GM12878 (cell line): ENCODE data around the gene PARG. TPM values are rescaled to one million over a fixed set of nuclear protein-coding genes. Genes with fewer than 3 reads are reported as not detected.
"Not testable (repeated sequence)": the region's sequence is repeated elsewhere in the genome, so short reads cannot be mapped to it uniquely, and the experiment has no call there.

Experiments
- ATAC-seq: fragments of 200-7000 bp; cut with Tn5 transposase; 3 replicates; pipeline ENCODE4 v1.9.1; 2020; ENCODE audit warnings: mild to moderate bottlenecking, moderate library complexity
- BruUV-seq: library from RNA; stranded (reverse); fragments of 400-500 nt; replicated peaks from 2 replicates; lab custom pipeline; 2021; lab: Mats Ljungman, UMichigan
- CTCF ChIA-PET: fragments of 300-600 bp; sonication (Branson Sonifier 250); formaldehyde crosslinking; extraction: SDS; loops from one replicate; lab custom pipeline; 2021; ENCODE audit warnings: inconsistent platforms; lab: Yijun Ruan, JAX
- POLR2A ChIA-PET: fragments of 350-600 bp; formaldehyde crosslinking; extraction: SDS; loops from one replicate; lab custom pipeline; 2021; ENCODE audit warnings: inconsistent platforms; lab: Charles Lee
- RAD21 ChIA-PET: fragments of 300-600 bp; sonication (Branson Sonifier 250); formaldehyde crosslinking; loops from one replicate; lab custom pipeline; 2023; ENCODE audit warnings: antibody characterized with exemption; ENCODE audit not compliant: unreplicated experiment; lab: Charles Lee
- SMC1A ChIA-PET: fragments of 300-600 bp; sonication (Branson Sonifier 250); formaldehyde crosslinking; loops from one replicate; lab custom pipeline; 2023; ENCODE audit not compliant: unreplicated experiment, uncharacterized antibody; lab: Charles Lee
- DNase-seq: peaks from one replicate; pipeline ENCODE4 v3.0.0-alpha.2; 2011; ENCODE audit warnings: low read depth, low spot score
- FAIRE-seq: peaks from 3 replicates; lab custom pipeline; 2011; peaks lifted over from hg19 to GRCh38; lab: Jason Lieb, UNC
- H2AFZ ChIP-seq: 2 replicates; pipeline ENCODE4 v1.6.0; 2011; ENCODE audit warnings: low read depth, low read length, control low read depth; ENCODE audit not compliant: control insufficient read depth
- H3K27ac ChIP-seq: 2 replicates; pipeline ENCODE4 v1.5.1; 2011; ENCODE audit warnings: control low read depth; ENCODE audit not compliant: control insufficient read depth, insufficient read depth
- H3K27me3 ChIP-seq, 2 experiments: replicated peaks in 1 of 2; 2 replicates each; pipeline versions ENCODE4 v1.6.0 to v1.6.1; 2011; ENCODE audit warnings: low read length in 1 of 2; ENCODE audit not compliant: control insufficient read depth in 2 of 2, insufficient read depth in 2 of 2
- H3K36me3 ChIP-seq, 2 experiments: 2 replicates each; pipeline ENCODE4 v1.5.1; 2011; ENCODE audit warnings: low read length in 1 of 2; ENCODE audit not compliant: control insufficient read depth in 2 of 2, insufficient read depth in 2 of 2
- H3K4me1 ChIP-seq: 2 replicates; pipeline ENCODE4 v1.6.1; 2011; ENCODE audit warnings: mild to moderate bottlenecking, low read length, moderate library complexity, mixed read lengths; ENCODE audit not compliant: control insufficient read depth, insufficient read depth
- H3K4me2 ChIP-seq: 2 replicates; pipeline ENCODE4 v1.6.0; 2011; ENCODE audit warnings: control low read depth; ENCODE audit not compliant: control insufficient read depth, insufficient read depth
- H3K4me3 ChIP-seq: fragments of 200-600 bp; sonication (generic); 2 replicates; pipeline ENCODE4 v1.5.1; 2016
- H3K79me2 ChIP-seq: 2 replicates; pipeline ENCODE4 v1.6.0; 2011; ENCODE audit warnings: low read length; ENCODE audit not compliant: control insufficient read depth, insufficient read depth
- H3K9ac ChIP-seq: 2 replicates; pipeline ENCODE4 v1.8.0; 2011; ENCODE audit warnings: low read length, control low read depth, mixed read lengths; ENCODE audit not compliant: control insufficient read depth, insufficient read depth
- H3K9me3 ChIP-seq: replicated peaks from 3 replicates; pipeline ENCODE4 v1.5.1; 2011; ENCODE audit warnings: mild to moderate bottlenecking, low read length; ENCODE audit not compliant: control insufficient read depth, insufficient read depth
- H4K20me1 ChIP-seq: 2 replicates; pipeline ENCODE4 v1.6.0; 2011; ENCODE audit not compliant: control insufficient read depth, insufficient read depth
- WGBS: methylation state at CpG from one replicate; pipeline ENCODE4 v1.1.6; 2016; ENCODE audit warnings: low lambda C conversion rate; ENCODE audit not compliant: insufficient replicate concordance, insufficient coverage; ENCODE audit errors: missing lambda C conversion rate; 5-methylcytosine and 5-hydroxymethylcytosine counted together
- in situ Hi-C: fragments of 300-500 bp; cut with MboI; formaldehyde crosslinking; loops from 9 replicates; pipeline ENCODE4 v1.14.3; 2018; ENCODE audit warnings: mixed read lengths
- intact Hi-C: fragments of 100-400 bp; cut with micrococcal nuclease; formaldehyde crosslinking; loops from one replicate; pipeline ENCODE4 v1.14.2; 2022; ENCODE audit not compliant: unreplicated experiment
- polyA plus RNA-seq, 11 experiments: library from polyadenylated mRNA; depleted of rRNA in 4 of 11; unstranded in 6 of 11; stranded (reverse) in 5 of 11; fragments of >200 nt; fragmentation: Nextera tagmentation in 4 of 11; fragmentation: Illumina TruSeq in 1 of 11; extraction: Ambion mirVana in 4 of 11; extraction: Trizol in 1 of 11; gene quantifications; 1 replicate in 1 of 11; 2 replicates in 10 of 11; pipeline versions ENCODE4 v1.2.1 to v1.2.3, GENCODE V29; 2011 to 2016; ENCODE audit warnings: inconsistent platforms in 2 of 11, missing spikeins in 2 of 11, low read depth in 1 of 11
- total RNA-seq, 4 experiments: library from RNA; depleted of rRNA in 3 of 4; stranded (reverse); fragments of >200 nt in 3 of 4; fragmentation: Illumina TruSeq in 1 of 4; extraction: Trizol in 1 of 4; gene quantifications; 2 replicates each; pipeline versions ENCODE4 v1.2.1 to v1.2.3, GENCODE V29; 2013 to 2021

PARG gene
- total and polyA plus RNA-seq, 10 of the 15 experiments (the other 5 are each of a cell fraction or from before 2014, with no cell fraction given): 4.8 to 35.4 (median 21.9) TPM

- BruUV-seq, SMC1A ChIA-PET, H3K27me3 ChIP-seq, H3K4me1 ChIP-seq, H3K36me3 ChIP-seq, RAD21 ChIA-PET, H3K9ac ChIP-seq, ATAC-seq, H3K27ac ChIP-seq, H3K9me3 ChIP-seq, CTCF ChIA-PET, DNase-seq, H3K4me3 ChIP-seq, POLR2A ChIA-PET, H3K4me2 ChIP-seq, H3K79me2 ChIP-seq, FAIRE-seq, H2AFZ ChIP-seq, H4K20me1 ChIP-seq, intact Hi-C loops: not testable (repeated sequence)
- in situ Hi-C loops: loop anchor here (10.0 kb wide), 1 partner anchor 327 kb away; no protein-coding TSS in a partner anchor
- WGBS: 88% methylated on average over 4 of the region's 4 CpGs
Measured at GRCh38 chr10:49922041-49922440, 19.8 kb downstream of the PARG start.

GRCh38 chr10:49917927-49918326, 23.9 kb downstream of the PARG start:
- ATAC-seq, BruUV-seq, H3K9me3 ChIP-seq, H3K27me3 ChIP-seq, H3K9ac ChIP-seq, FAIRE-seq, RAD21 ChIA-PET, H3K4me1 ChIP-seq, H3K27ac ChIP-seq, SMC1A ChIA-PET, H3K4me3 ChIP-seq, intact Hi-C loops, in situ Hi-C loops, H2AFZ ChIP-seq, H3K36me3 ChIP-seq, CTCF ChIA-PET, H3K4me2 ChIP-seq, H4K20me1 ChIP-seq, DNase-seq, H3K79me2 ChIP-seq: not testable (repeated sequence)
- POLR2A ChIA-PET: interaction anchor here (0.6 kb wide), 1 partner anchor 498 kb away, joined by 3 read pairs; no protein-coding TSS in a partner anchor

DNA sequence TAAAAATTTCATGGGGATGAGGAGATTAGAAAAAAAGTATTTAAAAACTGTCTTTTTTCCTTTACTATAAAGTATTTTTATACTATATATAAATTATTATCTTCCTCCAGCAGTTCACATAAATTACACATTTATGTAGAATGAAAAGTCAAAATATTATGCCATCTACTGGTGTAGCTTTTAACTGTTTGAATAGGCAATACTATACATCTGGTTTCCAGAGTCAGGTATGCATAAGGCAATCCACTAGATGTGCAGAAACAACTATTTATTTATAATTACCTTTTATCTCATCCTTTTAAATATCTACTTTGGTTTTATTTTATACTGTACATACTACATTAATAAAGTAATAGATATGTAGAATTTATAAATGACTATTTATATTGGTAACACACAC, 25.4 kb downstream of the PARG start:
- RAD21 ChIA-PET, intact Hi-C loops, in situ Hi-C loops, H4K20me1 ChIP-seq, H3K9ac ChIP-seq, H2AFZ ChIP-seq, H3K4me1 ChIP-seq, SMC1A ChIA-PET, FAIRE-seq, BruUV-seq, POLR2A ChIA-PET, H3K79me2 ChIP-seq, H3K9me3 ChIP-seq, H3K27ac ChIP-seq, H3K4me3 ChIP-seq, CTCF ChIA-PET, H3K27me3 ChIP-seq, H3K36me3 ChIP-seq, H3K4me2 ChIP-seq, DNase-seq: not testable (repeated sequence)
- peak; percentile 40; the same call in 1 of the 3 replicates for ATAC-seq

GRCh38 chr10:49910295-49910694, 31.5 kb downstream of the PARG start:
- H2AFZ ChIP-seq, H4K20me1 ChIP-seq, POLR2A ChIA-PET, DNase-seq, H3K4me2 ChIP-seq, H3K27me3 ChIP-seq, RAD21 ChIA-PET, H3K79me2 ChIP-seq, SMC1A ChIA-PET, H3K27ac ChIP-seq, in situ Hi-C loops, FAIRE-seq, H3K4me3 ChIP-seq, H3K9ac ChIP-seq, H3K4me1 ChIP-seq, ATAC-seq, CTCF ChIA-PET, H3K9me3 ChIP-seq, H3K36me3 ChIP-seq, intact Hi-C loops, BruUV-seq: not testable (repeated sequence)
- WGBS: no CpG with 5 or more reads among the region's 1 CpG
